Upper lobe of right lung (tissue), 1 donor: ENCODE results near the gene ZCCHC2. TPM values are rescaled to one million over a fixed set of nuclear protein-coding genes. Genes with fewer than 3 reads are reported as not detected.

Source experiments
- ATAC-seq: fragments of 200-7000 bp; cut with Tn5 transposase; one replicate; pipeline ENCODE4 v1.9.1; 2020; ENCODE audit warnings: mild to moderate bottlenecking, moderate library complexity
- DNase-seq: peaks from one replicate; pipeline ENCODE4 v3.0.0-alpha.2; 2020
- H3K27ac ChIP-seq: fragments of 200-600 bp; one replicate; pipeline ENCODE4 v1.8.0; 2022
- H3K27me3 ChIP-seq: fragments of 200-600 bp; one replicate; pipeline ENCODE4 v1.8.0; 2022; ENCODE audit warnings: mild to moderate bottlenecking
- H3K36me3 ChIP-seq: fragments of 200-600 bp; one replicate; pipeline ENCODE4 v1.8.0; 2022
- H3K4me1 ChIP-seq: fragments of 200-600 bp; one replicate; pipeline ENCODE4 v1.8.0; 2022
- H3K4me3 ChIP-seq: fragments of 200-600 bp; one replicate; pipeline ENCODE4 v1.8.0; 2022; ENCODE audit warnings: mild to moderate bottlenecking
- H3K9me3 ChIP-seq: fragments of 200-600 bp; one replicate; pipeline ENCODE4 v1.8.0; 2022
- intact Hi-C: fragments of 100-400 bp; cut with DNase I; formaldehyde crosslinking; loops from one replicate; pipeline ENCODE4 v1.11.0; 2022
- total RNA-seq: library from RNA; stranded (reverse); fragmentation: NEBNext Ultra II Directional; extraction: Animal tissue kit (Norgen Biotek cat#: 25700); gene quantifications from one replicate; pipeline ENCODE4 v1.2.1, GENCODE V29; 2021
- TF ChIP-seq, protein P1 (sequence below): fragments of 200-600 bp; IDR thresholded peaks from one replicate; pipeline ENCODE4 v1.8.0; 2022; ENCODE audit warnings: antibody characterized with exemption
- donor health status: DM: no; HTN: yes; CAD: no; lungs with severe emphysema.

Gene ZCCHC2
- total RNA-seq, 1 donor from 2014 or later = 36.6 TPM

DNA sequence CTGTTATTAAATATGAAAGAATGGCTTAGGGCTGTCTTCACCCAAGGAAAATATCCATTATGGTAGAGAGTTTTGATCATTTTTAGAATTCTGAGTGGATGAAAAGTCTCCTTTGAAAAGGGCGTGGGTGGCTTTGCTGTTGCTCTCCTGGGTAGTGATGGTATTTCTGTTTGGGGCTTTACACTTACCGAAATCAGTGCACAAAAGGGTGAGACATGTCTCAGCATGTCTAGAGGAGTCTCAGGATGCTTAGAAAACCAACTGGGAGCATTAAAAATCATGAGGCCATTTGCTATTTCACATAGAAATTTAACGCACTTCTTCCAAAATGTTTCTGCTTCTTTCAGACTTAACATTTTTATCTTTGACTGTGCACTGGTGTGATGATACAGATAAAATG, 49.6 kb downstream of the ZCCHC2 start:
- no peak for ATAC-seq
- intact Hi-C loops = no loop called here
- no peaks in the 10 kb centered on the region for H3K9me3 ChIP-seq
- peaks cover 89% of the 10 kb centered on the region for H3K36me3 ChIP-seq
- no peaks in the 10 kb centered on the region for H3K27me3 ChIP-seq
- no peak overlapping the region for H3K4me3 ChIP-seq
- TF ChIP-seq, protein P1, sequence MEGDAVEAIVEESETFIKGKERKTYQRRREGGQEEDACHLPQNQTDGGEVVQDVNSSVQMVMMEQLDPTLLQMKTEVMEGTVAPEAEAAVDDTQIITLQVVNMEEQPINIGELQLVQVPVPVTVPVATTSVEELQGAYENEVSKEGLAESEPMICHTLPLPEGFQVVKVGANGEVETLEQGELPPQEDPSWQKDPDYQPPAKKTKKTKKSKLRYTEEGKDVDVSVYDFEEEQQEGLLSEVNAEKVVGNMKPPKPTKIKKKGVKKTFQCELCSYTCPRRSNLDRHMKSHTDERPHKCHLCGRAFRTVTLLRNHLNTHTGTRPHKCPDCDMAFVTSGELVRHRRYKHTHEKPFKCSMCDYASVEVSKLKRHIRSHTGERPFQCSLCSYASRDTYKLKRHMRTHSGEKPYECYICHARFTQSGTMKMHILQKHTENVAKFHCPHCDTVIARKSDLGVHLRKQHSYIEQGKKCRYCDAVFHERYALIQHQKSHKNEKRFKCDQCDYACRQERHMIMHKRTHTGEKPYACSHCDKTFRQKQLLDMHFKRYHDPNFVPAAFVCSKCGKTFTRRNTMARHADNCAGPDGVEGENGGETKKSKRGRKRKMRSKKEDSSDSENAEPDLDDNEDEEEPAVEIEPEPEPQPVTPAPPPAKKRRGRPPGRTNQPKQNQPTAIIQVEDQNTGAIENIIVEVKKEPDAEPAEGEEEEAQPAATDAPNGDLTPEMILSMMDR = no peak
- no peak for DNase-seq
- no peak overlapping the region for H3K27ac ChIP-seq
- no peaks in the 10 kb centered on the region for H3K4me1 ChIP-seq

DNA sequence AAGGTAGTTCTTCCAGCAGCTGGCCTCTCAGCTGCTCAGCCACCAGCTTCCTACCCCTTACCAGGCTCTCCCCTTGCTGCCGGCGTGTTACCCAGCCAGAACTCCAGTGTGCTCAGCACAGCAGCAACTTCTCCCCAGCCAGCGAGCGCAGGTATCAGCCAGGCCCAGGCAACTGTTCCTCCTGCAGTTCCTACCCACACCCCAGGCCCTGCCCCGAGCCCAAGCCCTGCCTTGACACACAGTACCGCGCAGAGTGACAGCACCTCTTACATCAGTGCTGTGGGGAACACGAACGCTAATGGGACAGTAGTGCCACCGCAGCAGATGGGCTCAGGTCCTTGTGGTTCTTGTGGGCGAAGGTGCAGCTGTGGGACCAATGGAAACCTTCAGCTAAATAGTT, 52.0 kb downstream of the ZCCHC2 start:
- Histone ChIP-seq H3K4me3 (no peak overlapping the region), H3K27me3 (no peaks in the 10 kb centered on the region), H3K27ac (no peak overlapping the region), H3K9me3 (no peaks in the 10 kb centered on the region), H3K36me3 (peaks cover 77% of the 10 kb centered on the region), H3K4me1 (no peaks in the 10 kb centered on the region)
- intact Hi-C loops = no loop called here
- DNase-seq = no peak
- TF ChIP-seq, protein P1 = no peak
- ATAC-seq = peak; percentile 25

DNA sequence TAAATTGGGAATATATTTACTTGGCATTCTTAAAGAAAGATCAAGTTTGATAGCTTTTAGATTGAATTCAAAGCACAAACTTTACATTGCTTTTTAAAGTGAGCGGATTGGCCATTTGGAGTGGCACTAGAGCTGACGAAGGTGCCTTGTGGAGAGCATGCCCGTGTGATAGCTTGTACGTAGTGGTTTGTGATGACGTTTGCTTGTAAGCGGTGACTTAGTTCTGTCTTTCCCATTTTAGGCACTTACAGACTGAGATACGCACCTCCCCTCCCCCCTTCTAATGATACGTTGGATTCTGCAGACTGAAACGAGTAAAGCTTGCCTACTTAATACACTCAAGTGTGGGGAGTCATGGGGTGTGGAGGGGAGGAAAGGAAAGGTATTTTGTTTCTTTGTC, 53.4 kb downstream of the ZCCHC2 start:
- intact Hi-C loops = no loop called here
- H3K27ac ChIP-seq = no peak overlapping the region
- H3K4me3 ChIP-seq = no peak overlapping the region
- no peaks in the 10 kb centered on the region for H3K27me3 ChIP-seq
- no peaks in the 10 kb centered on the region for H3K4me1 ChIP-seq
- TF ChIP-seq, protein P1 = no peak
- DNase-seq (no peak), ATAC-seq (no peak)
- peaks cover 65% of the 10 kb centered on the region for H3K36me3 ChIP-seq
- H3K9me3 ChIP-seq = no peaks in the 10 kb centered on the region

DNA sequence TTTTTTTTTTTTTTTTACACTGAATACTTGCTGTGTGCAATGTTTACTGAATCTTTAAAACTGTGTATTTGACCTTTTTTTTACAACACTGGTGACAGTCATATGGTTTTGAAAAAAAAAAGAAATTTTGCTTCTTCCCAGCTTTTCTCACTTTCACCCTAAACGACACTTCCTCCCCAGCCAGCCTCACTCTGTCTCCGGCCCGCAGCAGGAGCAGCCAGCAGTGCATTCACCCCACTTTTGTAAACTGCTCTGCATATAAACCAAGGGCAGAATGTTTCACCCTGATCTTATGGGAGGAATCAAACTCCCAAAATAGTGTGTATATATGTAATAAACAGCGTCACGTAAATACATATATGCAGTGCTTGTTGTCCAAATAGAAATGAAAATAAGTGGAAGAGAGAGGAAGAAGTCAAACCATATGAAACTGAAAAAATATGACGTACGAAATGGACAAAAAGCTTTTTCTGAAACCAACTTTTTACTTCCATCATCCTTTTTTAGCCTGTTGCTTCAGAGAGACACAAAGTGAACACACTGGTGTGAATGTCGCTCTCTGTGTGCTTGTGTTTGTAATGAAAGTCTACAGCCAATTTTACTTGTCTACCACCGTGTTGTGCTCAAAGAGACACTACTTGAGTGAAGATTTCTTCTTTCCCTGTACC, 54.2 kb downstream of the ZCCHC2 start:
- no peaks in the 10 kb centered on the region for H3K9me3 ChIP-seq
- no peak overlapping the region for H3K27ac ChIP-seq
- TF ChIP-seq, protein P1 = no peak
- no peak overlapping the region for H3K4me3 ChIP-seq
- H3K36me3 ChIP-seq = peaks cover 59% of the 10 kb centered on the region
- no peak for DNase-seq
- ATAC-seq = no peak
- intact Hi-C loops = no loop called here
- H3K4me1 ChIP-seq = no peaks in the 10 kb centered on the region
- H3K27me3 ChIP-seq = no peaks in the 10 kb centered on the region

DNA sequence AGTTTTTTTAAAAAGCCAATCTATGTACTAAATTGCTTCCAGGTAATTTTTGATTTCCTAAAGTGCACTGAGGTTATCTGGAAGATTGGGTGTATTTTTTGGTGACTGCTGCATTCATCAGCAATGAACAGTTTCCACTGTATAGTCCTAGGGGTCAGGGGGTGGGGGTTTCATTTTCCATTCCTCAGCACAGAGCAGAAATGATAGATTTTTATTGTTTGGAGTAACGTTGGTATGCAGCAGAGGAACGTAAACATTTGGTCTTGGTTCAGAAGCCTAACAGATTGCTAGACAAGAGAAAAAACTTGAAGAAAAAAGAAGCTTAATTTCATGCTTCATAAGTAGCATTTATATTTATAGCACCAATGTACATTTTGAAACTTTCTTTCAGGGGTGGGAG, 54.9 kb downstream of the ZCCHC2 start:
- no peaks in the 10 kb centered on the region for H3K4me1 ChIP-seq
- DNase-seq (no peak), ATAC-seq (no peak)
- no peaks in the 10 kb centered on the region for H3K9me3 ChIP-seq
- H3K27ac ChIP-seq = no peak overlapping the region
- H3K27me3 ChIP-seq = no peaks in the 10 kb centered on the region
- TF ChIP-seq, protein P1 = no peak
- intact Hi-C loops = no loop called here
- no peak overlapping the region for H3K4me3 ChIP-seq
- peaks cover 51% of the 10 kb centered on the region for H3K36me3 ChIP-seq
